ENCODE data around the gene DNAJC18.

GRCh38 chr5:139439013-139439903 lies at the start of gene DNAJC18:
- no peak for TF ChIP-seq CTCF (IDR thresholded peaks at IDR 0.05)
- TF ChIP-seq POLR2A (IDR thresholded peaks at IDR 0.05), result peak in 1 of 2 donors; percentile 76
